Subcutaneous adipose tissue (tissue), 4 donors: ENCODE results near the gene LGI4. TPM values are rescaled to one million over a fixed set of nuclear protein-coding genes. Genes with fewer than 3 reads are reported as not detected.

Source experiments
- total RNA-seq, 4 donors: library from RNA; depleted of rRNA; stranded (reverse); fragments of >200 nt; gene quantifications; one replicate each; pipeline ENCODE4 v1.1.0, GENCODE V29; 2016
- TF ChIP-seq, protein P1 (sequence below): fragments of 450-650 bp; IDR thresholded peaks from one replicate; pipeline ENCODE4 v1.5.1; 2016; ENCODE audit warnings: low read depth, mild to moderate bottlenecking, control low read depth, antibody characterized with exemption, moderate library complexity

LGI4 gene
- total RNA-seq, 4 donors from 2014 or later, result 11.6 to 34.1 (median 21.3) TPM

DNA sequence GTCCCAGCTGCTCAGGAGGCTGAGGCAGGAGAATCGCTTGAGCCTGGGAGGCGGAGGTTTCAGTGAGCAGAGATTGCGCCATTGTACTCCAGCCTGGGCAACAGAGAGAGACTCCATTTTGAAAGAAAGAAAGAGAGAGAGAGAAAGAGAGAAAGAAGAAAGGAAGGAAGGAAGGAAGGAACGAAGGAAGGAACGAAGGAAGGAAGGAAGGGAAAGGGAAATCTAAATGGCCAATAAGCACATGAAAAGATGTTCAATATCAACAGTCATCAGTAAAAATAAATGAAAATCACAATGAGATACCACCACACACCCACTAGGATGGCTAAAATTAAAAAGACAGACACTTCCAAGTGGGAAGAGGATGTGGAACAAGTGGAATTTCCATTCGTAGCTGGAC lies 39.4 kb upstream of the LGI4 start:
- TF ChIP-seq, protein P1, sequence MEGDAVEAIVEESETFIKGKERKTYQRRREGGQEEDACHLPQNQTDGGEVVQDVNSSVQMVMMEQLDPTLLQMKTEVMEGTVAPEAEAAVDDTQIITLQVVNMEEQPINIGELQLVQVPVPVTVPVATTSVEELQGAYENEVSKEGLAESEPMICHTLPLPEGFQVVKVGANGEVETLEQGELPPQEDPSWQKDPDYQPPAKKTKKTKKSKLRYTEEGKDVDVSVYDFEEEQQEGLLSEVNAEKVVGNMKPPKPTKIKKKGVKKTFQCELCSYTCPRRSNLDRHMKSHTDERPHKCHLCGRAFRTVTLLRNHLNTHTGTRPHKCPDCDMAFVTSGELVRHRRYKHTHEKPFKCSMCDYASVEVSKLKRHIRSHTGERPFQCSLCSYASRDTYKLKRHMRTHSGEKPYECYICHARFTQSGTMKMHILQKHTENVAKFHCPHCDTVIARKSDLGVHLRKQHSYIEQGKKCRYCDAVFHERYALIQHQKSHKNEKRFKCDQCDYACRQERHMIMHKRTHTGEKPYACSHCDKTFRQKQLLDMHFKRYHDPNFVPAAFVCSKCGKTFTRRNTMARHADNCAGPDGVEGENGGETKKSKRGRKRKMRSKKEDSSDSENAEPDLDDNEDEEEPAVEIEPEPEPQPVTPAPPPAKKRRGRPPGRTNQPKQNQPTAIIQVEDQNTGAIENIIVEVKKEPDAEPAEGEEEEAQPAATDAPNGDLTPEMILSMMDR, result no peak

DNA sequence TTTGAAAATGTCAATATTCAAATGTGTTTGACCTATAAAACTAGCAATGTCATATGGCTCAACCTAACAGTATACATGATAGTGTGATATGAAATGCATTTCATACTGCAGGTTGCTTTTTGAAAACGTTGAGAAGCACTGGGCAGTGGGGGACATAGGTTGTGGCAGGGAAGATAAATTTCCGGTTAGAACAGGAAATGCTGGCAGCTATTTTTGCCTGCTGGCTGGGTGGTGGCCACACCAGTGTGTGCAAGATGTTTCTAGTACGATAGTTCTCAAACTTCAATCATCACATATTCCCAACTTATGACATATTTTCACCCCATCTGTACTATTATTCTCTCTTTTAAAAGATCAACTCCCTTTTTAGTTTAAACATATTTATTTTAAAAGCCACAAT lies 36.9 kb upstream of the LGI4 start:
- TF ChIP-seq, protein P1, result no peak

DNA sequence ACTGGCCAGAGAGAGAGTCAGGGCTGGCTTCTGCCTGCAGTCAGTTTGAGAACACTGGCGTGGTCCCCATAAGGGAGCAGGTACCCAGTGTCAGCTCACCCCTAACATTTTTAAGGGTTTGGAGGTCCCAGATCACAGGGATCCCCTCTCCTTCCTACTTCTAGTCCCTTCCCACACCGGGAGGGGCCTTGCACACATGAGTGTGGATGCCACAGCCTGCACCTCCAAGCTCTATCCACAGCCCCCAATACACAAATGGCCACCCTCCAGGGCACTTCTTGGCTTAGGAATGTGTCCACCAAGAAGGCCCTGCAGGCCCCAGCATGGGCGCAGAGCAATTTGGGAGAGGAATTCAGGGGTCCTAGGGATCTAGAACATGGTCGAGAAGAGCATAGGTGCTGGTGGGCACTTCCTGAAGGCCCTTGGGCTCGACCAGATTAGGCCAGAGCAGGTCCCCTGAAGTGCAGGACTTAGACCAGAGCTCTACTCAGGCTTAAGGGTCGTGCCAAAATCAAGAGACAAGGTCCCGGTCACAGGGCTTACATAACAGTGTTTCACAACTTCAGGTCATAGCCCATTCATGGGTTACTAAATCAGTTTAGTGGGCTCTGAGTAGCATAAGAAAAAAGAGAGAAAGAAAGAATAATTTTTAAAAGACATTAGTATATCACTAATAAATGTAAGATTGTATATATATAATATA lies 35.7 kb upstream of the LGI4 start:
- TF ChIP-seq, protein P1, result no peak

DNA sequence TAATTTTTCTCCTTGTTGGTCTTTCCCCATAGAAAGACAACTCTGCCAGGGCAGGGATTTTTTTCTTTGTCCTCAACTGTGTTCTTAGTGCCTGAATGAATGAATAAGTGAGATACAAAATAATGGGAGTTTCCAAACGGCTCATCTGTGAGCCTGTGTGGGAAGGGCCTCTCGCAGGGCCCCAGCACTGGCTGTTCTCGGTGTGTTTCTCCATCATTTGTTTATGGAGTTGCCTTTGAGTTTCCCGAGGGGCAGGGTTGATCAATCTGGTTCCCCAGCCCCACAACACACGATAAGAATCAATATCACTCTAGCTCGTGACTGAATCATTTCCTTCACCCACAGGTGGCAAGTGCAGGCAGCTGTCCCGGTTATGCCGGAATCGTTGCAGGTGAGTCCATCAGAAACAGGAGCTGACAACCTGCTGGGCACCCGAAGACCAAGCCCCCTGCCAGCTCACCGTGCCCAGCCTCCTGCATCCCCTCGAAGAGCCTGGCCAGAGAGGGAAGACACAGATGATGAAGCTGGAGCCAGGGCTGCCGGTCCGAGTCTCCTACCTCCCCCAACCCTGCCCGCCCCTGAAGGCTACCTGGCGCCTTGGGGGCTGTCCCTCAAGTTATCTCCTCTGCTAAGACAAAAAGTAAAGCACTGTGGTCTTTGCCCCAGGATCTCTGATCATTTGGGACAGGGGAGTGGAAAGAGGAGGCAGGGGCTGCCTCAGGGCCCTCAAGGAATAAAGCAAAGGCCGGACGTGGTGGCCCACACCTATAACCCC lies 34.5 kb upstream of the LGI4 start:
- TF ChIP-seq, protein P1, result no peak

DNA sequence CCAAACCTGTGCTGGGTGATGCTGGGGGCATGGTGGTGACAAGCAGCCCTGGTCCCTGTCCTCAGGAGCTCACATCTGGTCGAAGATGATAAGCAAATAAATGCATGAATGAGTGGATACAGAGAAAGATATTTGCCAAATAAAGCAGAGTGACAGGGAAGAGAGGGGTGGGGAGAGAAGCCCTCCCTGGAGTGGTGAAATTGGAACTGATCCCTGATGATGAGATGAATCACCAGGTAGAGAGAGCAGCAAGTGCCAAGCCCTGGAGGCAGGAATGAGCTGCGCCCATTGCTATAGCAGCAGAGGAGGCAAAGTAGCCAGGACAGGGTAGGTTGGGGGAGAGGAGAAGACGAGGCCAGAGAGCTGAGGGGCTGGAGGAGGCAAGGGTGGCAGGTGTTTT lies 33.3 kb upstream of the LGI4 start:
- TF ChIP-seq, protein P1, result no peak

DNA sequence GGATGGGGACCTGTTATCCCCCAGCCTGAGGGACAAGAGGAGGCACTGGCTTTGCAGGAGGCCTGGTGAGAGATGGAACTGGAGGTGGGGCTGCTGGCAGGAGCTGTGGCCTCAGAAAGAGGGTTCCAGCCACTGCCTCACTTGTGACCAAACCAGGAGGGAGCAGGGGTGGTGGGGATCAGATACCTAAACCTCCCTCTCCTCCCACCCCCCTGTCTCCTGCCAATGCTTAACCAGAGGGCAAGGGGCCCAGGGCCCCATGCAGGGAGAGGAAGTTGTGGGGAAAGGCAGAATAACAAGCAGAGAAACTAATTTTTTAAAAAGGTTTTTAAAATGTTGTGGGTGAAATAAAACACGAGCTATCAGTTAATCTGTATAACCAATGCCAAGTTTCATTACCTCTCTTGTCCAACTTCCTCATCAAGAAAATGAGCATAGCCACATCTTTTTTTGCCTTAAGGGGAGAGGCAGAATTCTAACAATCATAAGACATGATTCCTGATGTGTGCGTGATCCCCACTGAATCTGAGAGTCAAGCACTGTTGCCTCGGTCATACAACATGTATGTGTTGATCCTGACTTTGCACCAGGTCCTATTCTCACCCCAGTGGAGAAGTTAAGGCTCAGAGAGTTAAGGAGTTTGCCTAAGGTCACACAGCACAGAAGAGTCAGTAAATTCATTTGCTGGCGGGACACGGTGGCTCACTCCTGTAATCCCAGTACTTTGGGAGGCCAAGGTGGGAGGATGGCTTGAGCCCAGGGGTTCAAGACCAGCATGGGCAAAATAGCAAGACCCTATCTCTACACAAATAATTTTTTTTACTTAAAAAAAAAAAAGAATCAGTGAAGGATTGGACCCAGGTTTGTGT lies 32.6 kb upstream of the LGI4 start:
- TF ChIP-seq, protein P1, result no peak
